HL-60/S4 (cell line): ENCODE measurements around the gene TTC6.

Source experiments
- in situ Hi-C: fragments of 300-500 bp; cut with MboI; formaldehyde crosslinking; loops from 2 replicates; pipeline ENCODE4 v1.14.3; 2022; ENCODE audit warnings: low sequenced_read_pairs

Gene TTC6

GRCh38 chr14:37618498-37619028, 23.1 kb downstream of the TTC6 start:
- in situ Hi-C loops, result no loop called here

- in situ Hi-C loops, result no loop called here
These were observed 25.4 kb downstream of the TTC6 start for GRCh38 chr14:37620856-37621255.

- in situ Hi-C loops, result no loop called here
These were observed 26.9 kb downstream of the TTC6 start for GRCh38 chr14:37622231-37622923.

GRCh38 chr14:37623426-37623951, 28.1 kb downstream of the TTC6 start:
- in situ Hi-C loops, result no loop called here

- in situ Hi-C loops, result no loop called here
These were observed 28.5 kb downstream of the TTC6 start for GRCh38 chr14:37623971-37624370.

GRCh38 chr14:37625597-37626595, 30.5 kb downstream of the TTC6 start:
- in situ Hi-C loops, result no loop called here

GRCh38 chr14:37637341-37637740, 41.9 kb downstream of the TTC6 start:
- in situ Hi-C loops, result no loop called here

GRCh38 chr14:37638599-37638998, 43.2 kb downstream of the TTC6 start:
- in situ Hi-C loops, result no loop called here

- in situ Hi-C loops, result no loop called here
These were observed 45.7 kb downstream of the TTC6 start for GRCh38 chr14:37641117-37641516.

GRCh38 chr14:37642125-37642524, 46.7 kb downstream of the TTC6 start:
- in situ Hi-C loops, result no loop called here

GRCh38 chr14:37643701-37644100, 48.3 kb downstream of the TTC6 start:
- in situ Hi-C loops, result no loop called here
